GM23248 (cell line): ENCODE data around the gene HSFX3. TPM values are rescaled to one million over a fixed set of nuclear protein-coding genes. Genes with fewer than 3 reads are reported as not detected.
"Not testable (repeated sequence)": the region's sequence is repeated elsewhere in the genome, so short reads cannot be mapped to it uniquely, and the experiment has no call there.

Source experiments
- DNase-seq: peaks from one replicate; pipeline ENCODE4 v3.0.0-alpha.2; 2015
- H2AFZ ChIP-seq: fragments of 200-600 bp; sonication (generic); 2 replicates; pipeline ENCODE4 v1.6.1; 2016; ENCODE audit warnings: antibody characterized with exemption
- H3F3A ChIP-seq: fragments of 200-600 bp; sonication (generic); 2 replicates; pipeline ENCODE4 v1.6.1; 2016; ENCODE audit warnings: mild to moderate bottlenecking, antibody characterized with exemption, mixed run types; ENCODE audit not compliant: insufficient read depth
- H3K27ac ChIP-seq: fragments of 200-600 bp; sonication (generic); 2 replicates; pipeline ENCODE4 v1.5.1; 2016; ENCODE audit warnings: mild to moderate bottlenecking
- H3K27me3 ChIP-seq: fragments of 200-600 bp; sonication (generic); replicated peaks from 2 replicates; pipeline ENCODE4 v1.6.1; 2016; ENCODE audit warnings: mild to moderate bottlenecking; ENCODE audit not compliant: insufficient read depth
- H3K36me3 ChIP-seq: fragments of 200-600 bp; sonication (generic); 2 replicates; pipeline ENCODE4 v1.6.1; 2016; ENCODE audit warnings: low read depth, mild to moderate bottlenecking
- H3K4me1 ChIP-seq: fragments of 200-600 bp; sonication (generic); 2 replicates; pipeline ENCODE4 v1.6.1; 2016; ENCODE audit warnings: mild to moderate bottlenecking; ENCODE audit not compliant: insufficient read depth
- H3K4me2 ChIP-seq: fragments of 200-600 bp; sonication (generic); one replicate; pipeline ENCODE4 v1.6.1; 2016; ENCODE audit warnings: mild to moderate bottlenecking; ENCODE audit not compliant: unreplicated experiment
- H3K4me3 ChIP-seq: fragments of 200-600 bp; sonication (generic); 2 replicates; pipeline ENCODE4 v1.5.1; 2016; ENCODE audit warnings: mild to moderate bottlenecking
- H3K79me2 ChIP-seq: fragments of 200-600 bp; sonication (generic); 2 replicates; pipeline ENCODE4 v1.6.1; 2016; ENCODE audit warnings: mild to moderate bottlenecking; ENCODE audit not compliant: insufficient read depth
- H3K9ac ChIP-seq: fragments of 200-600 bp; sonication (generic); 2 replicates; pipeline ENCODE4 v1.6.1; 2016; ENCODE audit warnings: mild to moderate bottlenecking
- H3K9me2 ChIP-seq: fragments of 200-600 bp; sonication (generic); 2 replicates; pipeline ENCODE4 v1.6.1; 2016; ENCODE audit warnings: mixed run types, mild to moderate bottlenecking, moderate library complexity; ENCODE audit not compliant: insufficient read depth
- H3K9me3 ChIP-seq: fragments of 200-600 bp; sonication (generic); one replicate; pipeline ENCODE4 v1.6.1; 2017; ENCODE audit warnings: low read depth
- H4K20me1 ChIP-seq: fragments of 200-600 bp; sonication (generic); 2 replicates; pipeline ENCODE4 v1.6.0; 2016; ENCODE audit not compliant: insufficient read depth
- EZH2 ChIP-seq: fragments of 200-600 bp; sonication (generic); IDR thresholded peaks from 2 replicates; pipeline ENCODE4 v1.6.1; 2018; ENCODE audit warnings: antibody characterized with exemption, mild to moderate bottlenecking; ENCODE audit not compliant: insufficient read depth, poor library complexity, severe bottlenecking
- EZH2phosphoT487 ChIP-seq: fragments of 200-600 bp; sonication (generic); IDR thresholded peaks from 2 replicates; pipeline ENCODE4 v1.6.1; 2018; ENCODE audit warnings: antibody characterized with exemption, moderate library complexity, mild to moderate bottlenecking, low read depth; ENCODE audit not compliant: insufficient read depth
- WGBS, 2 experiments: methylation state at CpG; one replicate each; pipeline ENCODE4 v1.1.6; 2015 to 2017; ENCODE audit warnings: low lambda C conversion rate in 2 of 2, low coverage in 1 of 2; ENCODE audit errors: missing lambda C conversion rate in 2 of 2; 5-methylcytosine and 5-hydroxymethylcytosine counted together
- in situ Hi-C: fragments of 300-500 bp; cut with MboI; formaldehyde crosslinking; loops from 2 replicates; pipeline ENCODE4 v1.15.0; 2020
- polyA plus RNA-seq: library from polyadenylated mRNA; unstranded; fragments of >200 nt; fragmentation: Nextera tagmentation; extraction: Ambion mirVana; gene quantifications from 2 replicates; pipeline ENCODE4 v1.2.1, GENCODE V29; 2016
- total RNA-seq: library from RNA; depleted of rRNA; stranded (reverse); fragments of >200 nt; shearing (Covaris generic); gene quantifications from 2 replicates; pipeline ENCODE4 v1.2.3, GENCODE V29; 2014

Gene HSFX3
- total and polyA plus RNA-seq, 2 experiments from 2014 or later = not detected

DNA sequence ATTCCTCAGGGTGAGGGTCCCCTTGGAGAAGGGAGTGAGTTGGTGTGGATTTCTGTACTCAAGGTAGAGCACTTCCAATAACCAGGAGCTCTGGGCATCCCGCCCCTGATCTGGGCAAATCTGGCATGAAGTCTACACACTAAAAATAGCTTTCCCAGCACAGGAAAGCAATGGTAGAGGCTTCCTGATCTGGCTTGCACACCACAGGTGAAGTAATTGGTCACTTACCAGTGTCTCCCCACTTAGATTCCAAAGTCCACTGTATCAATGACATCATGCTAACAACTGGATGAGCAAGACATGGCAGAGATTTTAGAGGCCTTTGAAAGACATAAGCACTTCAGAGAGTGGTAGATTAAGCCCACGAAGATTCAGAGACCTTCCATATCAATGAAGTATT, 26.8 kb downstream of the HSFX3 start:
- TF ChIP-seq EZH2 = no peak
- no peak for TF ChIP-seq EZH2phosphoT487
- H3K9ac ChIP-seq = no peak overlapping the region
- WGBS, 2 experiments = 82 to 87% methylated on average over 2 of the region's 2 CpGs
- H3K4me1 ChIP-seq = no peaks in the 10 kb centered on the region
- no peak overlapping the region for H3K27ac ChIP-seq
- H2AFZ ChIP-seq = no peak overlapping the region
- no peak overlapping the region for H3K4me2 ChIP-seq
- no peaks in the 10 kb centered on the region for H3K9me3 ChIP-seq
- DNase-seq = no peak
- H3K36me3 ChIP-seq = no peaks in the 10 kb centered on the region
- no peaks in the 10 kb centered on the region for H3K27me3 ChIP-seq
- H3F3A ChIP-seq = no peaks in the 10 kb centered on the region
- no peak overlapping the region for H3K4me3 ChIP-seq
- H4K20me1 ChIP-seq = no peaks in the 10 kb centered on the region
- no peaks in the 10 kb centered on the region for H3K9me2 ChIP-seq
- H3K79me2 ChIP-seq = no peaks in the 10 kb centered on the region
- in situ Hi-C loops = no loop called here

DNA sequence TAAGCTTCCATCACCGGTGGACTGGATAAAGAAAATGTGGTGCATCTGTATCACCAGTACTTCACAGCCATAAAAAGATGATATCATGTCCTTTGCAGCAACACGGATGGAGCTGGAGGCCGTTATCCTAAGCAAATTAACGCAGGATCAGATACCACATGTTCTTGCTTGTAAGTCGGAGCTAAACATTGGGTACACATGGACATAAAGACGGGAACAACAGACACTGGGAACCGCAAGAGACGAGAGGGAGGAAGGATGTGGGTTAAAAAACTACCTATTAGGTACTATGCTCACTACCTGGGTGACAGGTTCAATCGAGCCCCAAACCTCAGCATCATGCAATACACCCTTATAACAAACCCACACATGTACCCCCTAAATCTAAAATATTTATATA, 28.3 kb downstream of the HSFX3 start:
- in situ Hi-C loops = no loop called here
- WGBS, 2 experiments = 8 to 14% methylated on average over 9 of the region's 9 CpGs
- Histone ChIP-seq H3F3A (no peaks in the 10 kb centered on the region), H2AFZ (no peak overlapping the region), H3K27ac (no peak overlapping the region), H3K36me3 (no peaks in the 10 kb centered on the region), H4K20me1 (no peaks in the 10 kb centered on the region), H3K4me2 (no peak overlapping the region), H3K27me3 (no peaks in the 10 kb centered on the region), H3K9ac (no peak overlapping the region), H3K79me2 (no peaks in the 10 kb centered on the region), H3K4me1 (no peaks in the 10 kb centered on the region), H3K4me3 (no peak overlapping the region), H3K9me2 (no peaks in the 10 kb centered on the region), H3K9me3 (no peaks in the 10 kb centered on the region)
- no peak for TF ChIP-seq EZH2
- TF ChIP-seq EZH2phosphoT487 = no peak
- DNase-seq = no peak

DNA sequence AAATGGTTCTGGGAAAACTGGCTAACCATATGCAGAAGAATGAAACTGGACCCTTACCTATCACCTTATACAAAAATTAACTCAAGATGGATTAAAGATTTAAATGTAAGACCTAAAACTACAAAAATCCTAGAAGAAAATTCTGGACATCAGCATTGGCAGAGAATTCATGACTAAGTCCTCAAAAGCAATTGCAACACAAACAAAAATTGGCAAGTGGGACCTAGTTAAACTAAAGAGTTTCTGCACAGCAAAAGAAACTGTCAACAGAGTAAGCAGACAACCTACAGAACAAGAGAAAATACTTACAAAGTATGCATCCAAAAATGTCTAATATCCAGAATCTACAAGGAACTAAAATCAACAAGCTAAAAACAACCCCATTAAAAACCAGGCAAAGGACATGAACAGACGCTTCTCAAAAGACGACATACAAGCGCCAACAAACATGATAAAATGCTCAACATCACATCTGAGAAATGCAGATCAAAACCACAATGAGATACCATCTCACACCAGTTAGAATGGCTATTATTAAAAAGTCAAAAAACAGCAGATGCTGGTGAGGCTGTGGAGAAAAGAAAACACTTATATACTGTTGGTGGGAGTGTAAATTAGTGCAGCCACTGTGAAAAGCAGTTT, 29.0 kb downstream of the HSFX3 start:
- WGBS, 2 experiments = 60 to 63% methylated on average over 3 of the region's 3 CpGs
- H3K9me2 ChIP-seq, H3K27me3 ChIP-seq, H3K27ac ChIP-seq, H3F3A ChIP-seq, H3K4me2 ChIP-seq, H3K79me2 ChIP-seq, H3K9ac ChIP-seq, H2AFZ ChIP-seq, in situ Hi-C loops, H3K9me3 ChIP-seq, H4K20me1 ChIP-seq, H3K4me1 ChIP-seq, H3K4me3 ChIP-seq, H3K36me3 ChIP-seq: not testable (repeated sequence)
- peak; percentile 53 for DNase-seq

DNA sequence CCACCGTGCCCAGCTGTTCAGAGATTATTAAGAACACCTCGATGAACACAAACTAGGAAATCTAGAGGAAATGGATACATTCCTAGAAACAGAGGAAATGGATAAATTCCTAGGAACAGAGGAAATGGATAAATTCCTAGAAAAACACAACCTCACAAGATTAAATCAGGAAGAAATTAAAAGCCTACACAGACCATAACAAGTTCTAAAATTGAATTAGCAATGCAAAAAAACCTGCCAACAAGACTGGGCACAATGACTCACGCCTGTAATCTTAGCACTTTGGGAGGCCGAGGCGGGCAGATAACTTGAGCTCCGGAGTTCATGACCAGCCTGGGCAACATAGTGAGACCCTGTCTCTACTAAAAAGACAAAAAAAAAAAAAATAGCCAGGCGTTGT, 31.5 kb downstream of the HSFX3 start:
- H3K27ac ChIP-seq = no peak overlapping the region
- TF ChIP-seq EZH2phosphoT487 (no peak), EZH2 (no peak)
- H3K27me3 ChIP-seq = no peaks in the 10 kb centered on the region
- 90 to 91% methylated on average over 7 of the region's 7 CpGs for WGBS, 2 experiments
- no peak overlapping the region for H2AFZ ChIP-seq
- H3F3A ChIP-seq = no peaks in the 10 kb centered on the region
- H3K4me3 ChIP-seq = no peak overlapping the region
- no peaks in the 10 kb centered on the region for H3K9me3 ChIP-seq
- H4K20me1 ChIP-seq = no peaks in the 10 kb centered on the region
- no peaks in the 10 kb centered on the region for H3K79me2 ChIP-seq
- H3K4me1 ChIP-seq = no peaks in the 10 kb centered on the region
- no peak for DNase-seq
- H3K9me2 ChIP-seq = no peaks in the 10 kb centered on the region
- no peak overlapping the region for H3K4me2 ChIP-seq
- in situ Hi-C loops = no loop called here
- H3K36me3 ChIP-seq = no peaks in the 10 kb centered on the region
- H3K9ac ChIP-seq = no peak overlapping the region

DNA sequence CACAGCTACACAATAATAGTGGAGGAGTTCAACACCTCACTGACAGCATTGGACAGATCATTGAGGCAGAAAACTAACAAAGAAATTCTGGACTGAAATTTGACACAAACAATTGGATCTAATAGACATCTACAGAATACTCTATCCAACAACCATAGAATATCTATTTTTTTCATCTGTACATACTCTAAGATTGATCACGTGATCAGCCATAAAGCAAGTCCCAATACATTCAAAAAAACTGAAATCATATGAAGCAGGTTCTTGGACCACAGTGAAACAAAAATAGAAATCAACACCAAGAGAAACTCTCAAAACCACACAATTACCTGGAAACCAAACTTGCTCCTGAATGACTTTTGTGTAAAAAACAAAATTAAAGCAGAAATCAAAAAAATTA, 32.4 kb downstream of the HSFX3 start:
- no peaks in the 10 kb centered on the region for H3K4me1 ChIP-seq
- H4K20me1 ChIP-seq = no peaks in the 10 kb centered on the region
- no peaks in the 10 kb centered on the region for H3K9me3 ChIP-seq
- no peak overlapping the region for H3K4me2 ChIP-seq
- no peak overlapping the region for H3K9ac ChIP-seq
- H3F3A ChIP-seq = no peaks in the 10 kb centered on the region
- H3K79me2 ChIP-seq = no peaks in the 10 kb centered on the region
- DNase-seq = no peak
- no peak overlapping the region for H3K27ac ChIP-seq
- WGBS, 2 experiments = 60 to 93% methylated on average over 1 of the region's 1 CpG
- no peaks in the 10 kb centered on the region for H3K27me3 ChIP-seq
- no peaks in the 10 kb centered on the region for H3K36me3 ChIP-seq
- H2AFZ ChIP-seq = no peak overlapping the region
- TF ChIP-seq EZH2phosphoT487 = no peak
- no peak for TF ChIP-seq EZH2
- H3K4me3 ChIP-seq = no peak overlapping the region
- H3K9me2 ChIP-seq = no peaks in the 10 kb centered on the region
- in situ Hi-C loops = no loop called here
